Measurements from ENCODE around the gene AGT. TPM values are rescaled to one million over a fixed set of nuclear protein-coding genes. Genes with fewer than 3 reads are reported as not detected.
"Not testable (repeated sequence)": the region's sequence is repeated elsewhere in the genome, so short reads cannot be mapped to it uniquely, and the experiment has no call there.

Gene AGT
- total RNA-seq, 1 experiment from 2014 or later, result not detected

DNA sequence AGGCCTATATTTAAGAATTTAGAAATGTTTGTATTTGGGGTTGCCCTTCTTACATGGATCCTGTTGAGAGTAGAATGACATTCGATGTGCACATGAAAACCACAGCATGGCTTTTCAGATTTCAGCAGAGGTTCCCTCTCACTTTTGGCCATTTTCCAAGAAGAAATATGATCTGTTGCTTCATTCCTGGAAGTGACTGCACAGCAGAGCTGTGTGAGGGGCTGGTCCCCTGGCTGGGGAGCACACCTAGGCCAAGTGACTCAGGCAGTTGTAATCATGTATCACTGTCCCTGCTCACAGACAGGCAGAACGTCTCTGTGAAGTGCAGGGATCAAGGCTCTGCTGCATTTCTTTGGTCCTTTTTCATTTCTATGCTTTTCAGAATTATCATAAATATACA lies 32.3 kb downstream of the AGT start:
- Histone ChIP-seq H3K36me3 (peaks cover 49% of the 10 kb centered on the region), H3K27me3 (replicated peaks) (no peaks in the 10 kb centered on the region), H3K4me1 (replicated peaks) (0 out of 2 replicates have a peak, but pooled peaks cover 3% of the 10 kb centered on the region), H3K4me3 (no peak overlapping the region), H3K27ac (no peak overlapping the region), H3K9me3 (replicated peaks) (no peaks in the 10 kb centered on the region)
- DNase-seq (ENCODE audit: low read depth in 1 of 2, low spot score in 2 of 2), result no peak

DNA sequence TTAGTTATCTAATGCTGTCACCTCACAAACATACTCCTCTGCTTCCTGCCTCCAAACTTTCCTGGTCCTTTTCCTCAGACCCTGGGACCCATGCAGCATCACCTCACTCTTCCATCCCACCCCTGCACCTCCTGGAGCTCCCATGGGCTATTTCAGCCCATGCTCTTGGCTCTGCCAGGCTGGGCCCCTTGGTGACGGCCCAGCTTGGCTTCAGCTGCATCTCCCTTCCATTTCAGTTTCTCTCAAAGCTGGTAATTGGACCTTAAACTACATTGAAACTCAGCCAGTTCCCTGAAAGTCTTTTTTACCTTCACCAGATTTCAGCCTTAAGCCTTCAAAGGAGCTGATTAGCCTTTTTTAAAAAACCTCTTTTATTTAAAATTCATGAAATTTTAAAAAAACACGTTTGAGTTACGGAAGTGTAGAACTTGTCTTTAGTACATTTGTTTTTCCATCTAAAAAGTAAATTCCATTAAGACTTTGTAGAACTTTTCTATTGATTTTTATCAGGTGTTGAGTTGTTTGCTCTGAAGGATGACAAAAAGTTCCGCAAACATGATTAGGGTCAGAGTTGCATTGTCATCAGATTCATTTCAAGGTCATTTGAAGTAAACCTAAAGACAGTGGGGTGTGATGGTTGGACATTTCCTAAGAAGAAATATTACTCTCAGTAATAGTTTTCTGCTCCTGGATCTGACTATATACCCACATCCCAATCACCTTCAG lies 33.5 kb downstream of the AGT start:
- H3K4me1 ChIP-seq (replicated peaks), result 0 out of 2 replicates have a peak, but pooled peaks cover 3% of the 10 kb centered on the region
- DNase-seq (ENCODE audit: low read depth in 1 of 2, low spot score in 2 of 2), result no peak
- peaks cover 41% of the 10 kb centered on the region for H3K36me3 ChIP-seq
- H3K4me3 ChIP-seq, result no peak overlapping the region
- no peaks in the 10 kb centered on the region for H3K9me3 ChIP-seq (replicated peaks)
- no peaks in the 10 kb centered on the region for H3K27me3 ChIP-seq (replicated peaks)
- H3K27ac ChIP-seq, result no peak overlapping the region

DNA sequence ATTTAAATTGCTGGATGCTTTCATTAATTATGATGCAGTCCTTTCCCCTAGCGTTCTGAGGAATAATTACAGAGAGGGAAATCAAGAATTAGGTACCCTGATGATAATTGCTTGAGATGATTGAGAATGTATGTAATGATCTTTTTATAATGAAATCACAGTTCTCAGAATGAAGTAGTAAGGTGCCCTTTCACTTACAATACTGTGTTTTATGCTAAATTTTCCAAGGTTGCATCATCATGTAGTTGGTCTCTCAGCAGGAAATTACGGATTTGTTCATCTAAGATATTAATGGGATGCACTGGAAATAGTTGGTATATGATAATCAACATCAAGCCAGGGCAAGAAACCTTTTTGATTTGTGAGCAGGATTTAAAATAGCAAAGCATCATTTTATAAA lies 34.1 kb downstream of the AGT start:
- H3K36me3 ChIP-seq, result peaks cover 41% of the 10 kb centered on the region
- H3K4me3 ChIP-seq, result no peak overlapping the region
- no peak overlapping the region for H3K27ac ChIP-seq
- H3K27me3 ChIP-seq (replicated peaks), result no peaks in the 10 kb centered on the region
- 0 out of 2 replicates have a peak, but pooled peaks cover 3% of the 10 kb centered on the region for H3K4me1 ChIP-seq (replicated peaks)
- no peaks in the 10 kb centered on the region for H3K9me3 ChIP-seq (replicated peaks)
- DNase-seq (ENCODE audit: low read depth in 1 of 2, low spot score in 2 of 2), result no peak

DNA sequence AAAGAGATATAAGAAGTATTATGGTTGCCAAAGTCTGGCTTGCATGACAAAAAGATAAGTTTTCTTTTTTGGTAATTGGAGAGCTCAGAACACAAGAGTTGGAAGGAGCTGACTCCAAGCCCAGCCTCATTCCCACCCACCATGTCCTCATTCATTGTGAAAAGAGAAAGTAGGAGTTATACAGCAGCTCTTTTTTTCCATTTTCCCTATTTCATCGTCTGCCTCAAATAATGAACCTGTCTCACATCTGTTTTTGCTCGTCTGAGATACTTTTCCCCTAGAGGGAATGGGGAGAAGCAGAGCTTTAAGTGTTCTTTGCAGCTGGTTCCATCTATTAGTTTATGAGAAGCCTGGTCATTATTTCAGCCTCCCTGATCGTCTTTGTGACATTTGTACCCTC lies 34.7 kb downstream of the AGT start:
- peaks cover 37% of the 10 kb centered on the region for H3K36me3 ChIP-seq
- H3K4me3 ChIP-seq, result no peak overlapping the region
- 0 out of 2 replicates have a peak, but pooled peaks cover 3% of the 10 kb centered on the region for H3K4me1 ChIP-seq (replicated peaks)
- no peak for DNase-seq (ENCODE audit: low read depth in 1 of 2, low spot score in 2 of 2)
- no peak overlapping the region for H3K27ac ChIP-seq
- no peaks in the 10 kb centered on the region for H3K9me3 ChIP-seq (replicated peaks)
- no peaks in the 10 kb centered on the region for H3K27me3 ChIP-seq (replicated peaks)

DNA sequence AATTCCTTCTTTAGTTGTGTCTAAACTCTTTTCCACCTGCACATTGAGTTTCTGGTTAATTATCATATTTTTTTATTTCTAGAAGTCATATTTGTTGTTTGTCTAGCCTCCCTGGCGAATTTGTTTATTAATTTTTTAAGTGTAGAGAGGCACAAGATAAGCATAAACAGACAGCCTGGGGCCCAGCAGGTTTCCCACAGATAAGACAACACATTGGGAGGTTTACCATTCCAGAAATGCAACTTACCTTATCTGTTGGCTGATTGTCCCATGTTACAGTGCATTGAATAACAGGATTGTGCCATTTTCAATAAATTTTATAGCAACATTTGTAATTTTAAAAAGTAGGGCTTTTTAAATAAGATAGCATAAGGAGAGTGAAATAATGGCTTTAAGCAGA lies 36.7 kb downstream of the AGT start:
- H3K27me3 ChIP-seq (replicated peaks), result no peaks in the 10 kb centered on the region
- no peaks in the 10 kb centered on the region for H3K9me3 ChIP-seq (replicated peaks)
- H3K4me1 ChIP-seq (replicated peaks), result no peaks in the 10 kb centered on the region
- peaks cover 33% of the 10 kb centered on the region for H3K36me3 ChIP-seq
- H3K4me3 ChIP-seq, result no peak overlapping the region
- DNase-seq (ENCODE audit: low read depth in 1 of 2, low spot score in 2 of 2), result no peak
- no peak overlapping the region for H3K27ac ChIP-seq

DNA sequence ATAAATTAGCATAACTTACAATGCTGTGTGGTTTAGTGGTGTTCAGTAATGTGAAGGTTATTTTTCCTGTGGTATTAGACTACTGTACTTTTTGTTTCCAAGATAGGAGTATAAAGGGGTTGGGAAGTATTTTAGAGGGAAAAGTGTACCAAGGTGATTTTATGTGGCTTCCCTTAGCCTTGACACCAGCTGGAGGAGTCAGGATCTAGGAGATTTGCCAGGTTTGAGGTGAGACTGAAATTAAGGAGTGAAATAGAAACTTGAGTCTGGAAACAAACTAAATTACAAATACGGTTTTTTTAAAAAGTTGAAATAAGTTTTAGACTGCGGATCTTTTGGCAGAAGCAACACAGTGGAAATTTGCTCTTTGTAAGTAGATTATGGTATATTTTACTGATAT lies 39.3 kb downstream of the AGT start:
- DNase-seq (ENCODE audit: low read depth in 1 of 2, low spot score in 2 of 2), result no peak
- H3K9me3 ChIP-seq (replicated peaks), result no peaks in the 10 kb centered on the region
- no peaks in the 10 kb centered on the region for H3K4me1 ChIP-seq (replicated peaks)
- H3K27ac ChIP-seq, result no peak overlapping the region
- H3K27me3 ChIP-seq (replicated peaks), result no peaks in the 10 kb centered on the region
- peaks cover 34% of the 10 kb centered on the region for H3K36me3 ChIP-seq
- no peak overlapping the region for H3K4me3 ChIP-seq

DNA sequence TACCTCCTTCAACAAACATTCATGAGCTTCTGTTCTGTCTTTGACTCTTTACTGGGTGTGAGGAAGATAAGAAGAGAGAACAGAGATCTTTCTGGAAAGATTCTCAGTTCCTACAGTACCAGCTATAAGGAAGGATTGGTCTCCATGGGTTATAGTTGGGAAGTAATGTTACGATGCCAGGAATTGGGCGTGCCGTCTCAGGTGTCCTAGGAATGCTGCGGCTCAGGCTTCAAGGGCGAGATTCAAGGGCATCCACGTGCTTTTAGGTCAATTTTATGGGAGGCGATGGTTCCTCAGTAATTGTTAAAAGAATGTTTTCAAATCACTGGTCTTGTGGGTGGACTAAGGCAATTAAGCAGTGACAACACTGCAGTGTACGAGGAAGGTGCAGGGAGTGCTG lies 44.4 kb downstream of the AGT start:
- no peaks in the 10 kb centered on the region for H3K9me3 ChIP-seq (replicated peaks)
- no peaks in the 10 kb centered on the region for H3K4me1 ChIP-seq (replicated peaks)
- no peaks in the 10 kb centered on the region for H3K27me3 ChIP-seq (replicated peaks)
- H3K4me3 ChIP-seq, result no peak overlapping the region
- no peak overlapping the region for H3K27ac ChIP-seq
- no peak for DNase-seq (ENCODE audit: low read depth in 1 of 2, low spot score in 2 of 2)
- peaks cover 42% of the 10 kb centered on the region for H3K36me3 ChIP-seq

DNA sequence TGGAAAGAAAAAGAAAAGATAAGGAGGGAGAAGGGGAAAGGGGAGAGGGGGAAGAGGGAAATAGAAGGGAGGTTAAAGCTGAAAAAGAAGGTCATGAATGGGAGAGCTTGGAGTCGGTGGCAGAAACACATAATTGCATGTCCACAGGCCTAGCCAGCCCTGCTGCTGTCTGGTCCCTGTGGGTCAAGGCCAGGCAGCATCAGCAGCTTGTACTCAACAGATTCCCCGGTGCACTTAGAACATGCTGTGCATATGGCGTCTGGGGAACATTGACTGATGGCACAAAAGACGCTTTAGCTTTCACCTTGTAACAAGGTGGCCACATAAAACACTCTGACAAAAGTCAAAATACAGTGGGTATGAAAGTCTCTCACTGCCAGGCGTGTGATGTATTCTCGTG lies 45.7 kb downstream of the AGT start:
- H3K4me1 ChIP-seq (replicated peaks), result no peaks in the 10 kb centered on the region
- H3K36me3 ChIP-seq, result peaks cover 39% of the 10 kb centered on the region
- no peaks in the 10 kb centered on the region for H3K9me3 ChIP-seq (replicated peaks)
- DNase-seq (ENCODE audit: low read depth in 1 of 2, low spot score in 2 of 2), result no peak
- H3K27me3 ChIP-seq (replicated peaks), result no peaks in the 10 kb centered on the region
- no peak overlapping the region for H3K27ac ChIP-seq
- no peak overlapping the region for H3K4me3 ChIP-seq

DNA sequence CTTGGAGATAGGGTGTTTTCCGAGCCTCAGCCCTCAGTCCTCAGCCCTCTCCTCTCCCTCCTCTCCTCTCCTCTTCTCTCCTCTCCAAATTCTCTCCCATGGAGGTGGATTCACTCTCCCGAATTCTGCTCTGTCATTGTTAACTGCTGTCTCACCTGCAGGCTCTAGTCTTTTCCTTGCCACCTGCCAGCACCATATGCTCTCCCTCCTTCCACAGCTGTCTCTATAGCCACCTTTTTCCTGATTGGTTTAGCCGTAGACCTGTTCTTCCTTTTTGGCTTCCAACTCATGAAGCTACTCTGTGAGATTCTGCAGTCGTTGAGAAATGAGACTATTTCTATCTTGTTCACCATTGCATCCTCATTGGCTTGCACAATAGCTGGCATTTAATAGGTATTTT lies 51.9 kb downstream of the AGT start:
- peaks cover 25% of the 10 kb centered on the region for H3K36me3 ChIP-seq

DNA sequence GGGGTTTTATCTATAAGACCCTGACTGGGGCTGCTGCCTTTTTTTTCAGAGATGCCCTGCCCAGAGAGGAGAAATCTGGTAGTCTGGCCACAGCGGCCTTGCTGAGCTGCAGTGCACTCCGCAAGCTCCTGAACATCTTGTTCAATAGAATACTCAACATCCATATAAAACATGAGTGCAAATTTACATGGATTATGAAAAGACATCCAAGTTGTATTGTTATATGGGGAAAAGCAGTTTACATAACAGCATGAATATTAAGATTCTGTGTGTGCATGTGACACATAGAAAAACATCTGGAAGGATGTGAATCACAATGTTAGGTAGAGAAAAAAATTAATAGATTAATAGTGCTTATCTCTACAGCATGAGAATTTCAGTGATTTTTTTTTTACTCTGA lies 55.2 kb downstream of the AGT start:
- Histone ChIP-seq H3K36me3 (peaks cover 15% of the 10 kb centered on the region), H3K27me3 (replicated peaks) (no peaks in the 10 kb centered on the region), H3K4me3 (no peak overlapping the region), H3K27ac (no peak overlapping the region), H3K4me1 (replicated peaks) (no peaks in the 10 kb centered on the region), H3K9me3 (replicated peaks) (no peaks in the 10 kb centered on the region)
- no peak for DNase-seq (ENCODE audit: low read depth in 1 of 2, low spot score in 2 of 2)

More for the DNA sequence above, 51.9 kb downstream of the AGT start:
- no peaks in the 10 kb centered on the region for H3K9me3 ChIP-seq (replicated peaks)
- H3K27me3 ChIP-seq (replicated peaks), result no peaks in the 10 kb centered on the region
- DNase-seq (ENCODE audit: low read depth in 1 of 2, low spot score in 2 of 2), result no peak
- H3K27ac ChIP-seq, result no peak overlapping the region
- H3K4me1 ChIP-seq (replicated peaks), result no peaks in the 10 kb centered on the region
- no peak overlapping the region for H3K4me3 ChIP-seq

DNA sequence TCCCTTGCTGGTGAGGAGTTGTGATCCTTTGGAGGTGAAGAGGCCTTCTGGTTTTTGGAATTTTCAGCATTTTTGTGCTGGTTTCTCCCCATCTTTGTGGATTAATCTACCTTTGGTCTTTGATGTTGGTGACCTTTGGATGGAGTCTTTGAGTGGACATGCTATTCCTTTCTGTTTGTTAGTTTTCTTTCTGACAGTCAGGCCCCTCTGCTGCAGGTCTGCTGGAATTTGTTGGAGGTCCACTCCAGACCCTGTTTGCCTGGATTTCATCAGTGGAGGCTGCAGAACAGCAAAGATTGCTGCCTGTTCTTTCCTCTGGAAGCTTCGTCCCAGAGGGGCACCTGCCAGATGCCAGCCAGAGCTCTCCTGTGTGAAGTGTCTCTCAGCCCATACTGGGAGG lies 55.8 kb downstream of the AGT start:
- peaks cover 15% of the 10 kb centered on the region; the same call in 1 of the 2 replicates for H3K36me3 ChIP-seq
- DNase-seq (ENCODE audit: low read depth in 1 of 2, low spot score in 2 of 2), result not testable (repeated sequence)

DNA sequence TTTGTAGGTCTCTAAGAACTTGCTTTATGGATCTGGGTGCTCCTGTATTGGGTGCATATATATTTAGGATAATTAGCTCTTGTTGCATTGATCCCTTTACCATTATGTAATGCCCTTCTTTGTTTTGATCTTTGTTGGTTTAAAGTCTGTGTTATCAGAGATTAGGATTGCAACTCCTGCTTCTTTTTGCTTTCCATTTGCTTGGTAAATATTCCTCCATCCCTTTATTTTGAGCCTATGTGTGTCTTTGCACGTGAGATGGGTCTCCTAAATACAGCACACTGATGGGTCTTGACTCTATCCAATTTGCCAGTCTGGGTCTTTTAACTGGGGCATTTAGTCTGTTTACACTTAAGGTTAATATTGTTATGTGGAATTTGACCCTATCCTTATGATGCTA lies 57.2 kb downstream of the AGT start:
- H3K4me1 ChIP-seq (replicated peaks); DNase-seq (ENCODE audit: low read depth in 1 of 2, low spot score in 2 of 2); H3K4me3 ChIP-seq; H3K27ac ChIP-seq; H3K27me3 ChIP-seq (replicated peaks); H3K9me3 ChIP-seq (replicated peaks): not testable (repeated sequence)
- H3K36me3 ChIP-seq, result peaks cover 15% of the 10 kb centered on the region; the same call in 1 of the 2 replicates

More for the DNA sequence above, 55.8 kb downstream of the AGT start:
- H3K27ac ChIP-seq; H3K4me3 ChIP-seq; H3K9me3 ChIP-seq (replicated peaks); H3K27me3 ChIP-seq (replicated peaks); H3K4me1 ChIP-seq (replicated peaks): not testable (repeated sequence)
